HS-27A (cell line): ENCODE results near the gene MAP4.
"Not testable (repeated sequence)": the region's sequence is repeated elsewhere in the genome, so short reads cannot be mapped to it uniquely, and the experiment has no call there.

Source experiments
- DNase-seq: peaks from one replicate; pipeline ENCODE4 v3.0.0-alpha.2; 2012; ENCODE audit warnings: low read depth, missing footprints

Gene MAP4, protein sequence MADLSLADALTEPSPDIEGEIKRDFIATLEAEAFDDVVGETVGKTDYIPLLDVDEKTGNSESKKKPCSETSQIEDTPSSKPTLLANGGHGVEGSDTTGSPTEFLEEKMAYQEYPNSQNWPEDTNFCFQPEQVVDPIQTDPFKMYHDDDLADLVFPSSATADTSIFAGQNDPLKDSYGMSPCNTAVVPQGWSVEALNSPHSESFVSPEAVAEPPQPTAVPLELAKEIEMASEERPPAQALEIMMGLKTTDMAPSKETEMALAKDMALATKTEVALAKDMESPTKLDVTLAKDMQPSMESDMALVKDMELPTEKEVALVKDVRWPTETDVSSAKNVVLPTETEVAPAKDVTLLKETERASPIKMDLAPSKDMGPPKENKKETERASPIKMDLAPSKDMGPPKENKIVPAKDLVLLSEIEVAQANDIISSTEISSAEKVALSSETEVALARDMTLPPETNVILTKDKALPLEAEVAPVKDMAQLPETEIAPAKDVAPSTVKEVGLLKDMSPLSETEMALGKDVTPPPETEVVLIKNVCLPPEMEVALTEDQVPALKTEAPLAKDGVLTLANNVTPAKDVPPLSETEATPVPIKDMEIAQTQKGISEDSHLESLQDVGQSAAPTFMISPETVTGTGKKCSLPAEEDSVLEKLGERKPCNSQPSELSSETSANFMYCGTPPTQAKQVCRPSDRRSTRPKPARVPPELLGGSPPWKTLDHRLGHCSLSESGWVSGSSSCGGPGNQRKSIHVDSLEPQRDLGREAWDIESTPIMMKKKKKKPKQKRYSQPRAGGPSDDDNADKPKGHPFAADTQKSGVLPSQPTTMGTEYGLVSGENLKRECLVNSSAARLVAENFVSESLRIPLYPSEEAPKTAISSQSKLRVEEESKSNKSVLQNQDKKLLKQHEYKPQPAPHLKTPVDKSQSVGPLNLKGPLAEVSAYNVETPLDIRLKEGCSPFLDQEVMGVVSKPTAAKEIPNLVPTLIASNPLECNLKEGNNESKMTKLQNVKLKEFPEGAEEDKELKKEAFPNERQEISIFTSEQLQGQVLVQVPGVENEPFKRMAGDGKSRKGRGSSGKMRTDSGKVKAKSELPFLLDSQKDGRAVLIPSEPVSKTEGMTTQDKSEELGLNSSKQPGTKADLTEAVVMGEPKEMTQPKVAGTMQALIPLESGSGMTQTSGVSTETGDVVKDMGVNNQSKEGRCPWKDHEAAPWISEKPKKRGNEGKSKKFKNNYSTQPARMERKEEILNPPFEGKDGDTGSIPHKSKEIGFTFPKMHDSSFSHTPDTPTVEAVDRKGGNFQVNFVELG (N-terminal part only)

GRCh38 chr3:48016301-48016973 lies at the start of gene MAP4:
TSS of gene MAP4 (minus strand) at chr3:48016416. CDS start at chr3:47998860, 17,556 bp downstream.
- no peak for DNase-seq

- DNase-seq, result no peak
Measured at GRCh38 chr3:48065035-48065434, 48.8 kb upstream of the MAP4 start.

DNA sequence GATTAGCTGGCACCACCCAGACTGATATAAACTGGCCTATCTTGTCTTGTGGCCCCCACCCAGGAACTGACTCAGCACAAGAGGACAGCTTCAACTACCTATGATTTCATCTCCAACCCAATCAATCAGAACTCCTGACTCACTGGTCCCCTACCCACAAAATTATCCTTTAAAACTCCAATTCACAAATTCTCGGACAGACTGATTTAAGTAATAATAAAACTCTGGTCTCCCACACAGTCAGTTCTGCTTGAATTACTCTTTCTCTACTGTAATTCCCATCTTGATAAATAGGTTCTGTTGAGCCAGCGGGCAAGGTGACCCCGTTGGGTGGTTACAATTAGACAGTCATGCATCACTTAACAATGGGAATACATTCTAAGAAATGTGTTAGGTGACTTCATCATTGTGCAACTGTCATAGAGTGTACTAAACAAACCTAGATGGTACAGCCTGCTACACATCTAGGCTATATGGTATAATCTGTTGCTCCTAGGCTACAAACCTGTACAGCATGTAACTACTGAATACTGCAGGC lies 48.1 kb upstream of the MAP4 start:
- DNase-seq, result no peak

DNA sequence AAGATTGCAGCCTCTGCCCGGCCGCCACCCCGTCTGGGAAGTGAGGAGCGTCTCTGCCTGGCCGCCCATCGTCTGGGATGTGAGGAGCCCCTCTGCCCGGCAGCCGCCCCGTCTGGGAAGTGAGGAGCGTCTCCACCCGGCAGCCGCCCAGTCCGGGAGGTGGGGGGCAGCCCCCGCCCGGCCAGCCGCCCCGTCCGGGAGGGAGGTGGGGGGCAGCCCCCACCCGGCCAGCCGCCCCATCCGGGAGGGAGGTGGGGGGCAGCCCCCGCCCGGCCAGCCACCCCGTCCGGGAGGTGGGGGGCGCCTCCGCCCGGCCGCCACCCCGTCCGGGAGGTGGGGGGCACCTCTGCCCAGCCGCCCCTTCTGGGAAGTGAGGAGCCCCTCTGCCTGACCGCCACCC lies 45.4 kb upstream of the MAP4 start:
- DNase-seq, result not testable (repeated sequence)

DNA sequence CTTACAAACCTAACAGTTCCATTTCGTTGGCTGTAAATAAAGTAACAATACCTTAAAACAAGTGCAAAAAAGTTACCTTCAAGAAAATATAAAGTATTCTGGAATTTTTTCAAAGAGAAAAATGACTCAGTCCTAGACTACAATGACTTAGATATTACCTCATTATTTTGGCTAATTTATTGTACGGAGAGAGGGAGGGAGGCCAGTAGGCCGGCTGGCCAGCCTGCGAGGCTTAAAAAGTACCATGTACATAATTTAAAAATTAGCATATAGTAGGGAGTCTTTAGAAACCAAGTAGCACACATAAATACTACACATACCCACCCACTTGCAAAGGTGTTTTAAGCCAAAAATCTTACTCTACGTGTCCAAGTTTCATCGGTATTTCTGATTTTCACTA lies 41.9 kb upstream of the MAP4 start:
- no peak for DNase-seq

DNA sequence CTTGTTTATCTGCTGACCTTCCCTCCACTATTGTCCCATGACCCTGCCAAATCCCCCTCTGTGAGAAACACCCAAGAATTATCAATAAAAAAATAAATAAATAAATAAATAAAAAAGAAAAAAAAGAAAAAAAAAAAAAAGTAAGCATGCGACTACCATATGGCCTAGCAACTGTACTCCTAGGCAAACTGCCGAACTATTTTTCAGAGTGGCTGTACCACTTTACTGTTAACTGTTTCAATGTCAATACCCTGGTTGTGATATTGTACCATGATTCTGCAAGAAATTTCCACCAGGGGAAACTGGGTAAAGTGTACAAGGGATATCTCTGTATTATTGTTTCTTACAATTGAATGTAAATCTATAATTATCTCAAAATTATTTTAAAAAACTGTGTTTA lies 41.3 kb upstream of the MAP4 start:
- no peak for DNase-seq

DNA sequence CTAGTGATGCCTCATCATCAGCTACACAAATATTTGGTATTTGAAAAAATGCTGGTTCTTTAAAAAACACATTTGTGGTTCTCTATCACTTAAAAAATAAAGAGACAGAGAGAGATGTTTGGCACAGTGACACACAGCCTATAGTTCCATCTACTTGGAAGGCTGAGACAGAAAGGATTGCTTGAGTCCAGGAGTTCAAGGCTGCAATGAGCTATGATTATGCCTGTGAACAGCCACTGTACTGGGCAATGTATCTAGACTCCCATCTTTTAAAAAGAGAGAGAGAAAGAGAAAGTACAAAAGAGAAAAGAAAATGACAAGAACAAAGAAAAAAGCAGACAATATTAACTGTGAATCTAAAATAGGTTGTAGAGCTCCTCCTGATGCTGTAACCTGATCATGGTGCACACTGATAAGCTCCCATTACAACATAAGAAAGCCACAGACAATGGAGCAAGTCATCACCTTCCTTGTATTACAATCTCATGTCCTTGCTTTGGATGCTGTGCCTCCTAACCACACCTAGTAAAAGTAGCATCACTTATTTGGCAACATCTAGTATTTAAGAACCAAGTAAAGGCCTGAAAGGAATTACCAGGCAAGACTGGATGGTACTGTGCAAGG lies 31.7 kb upstream of the MAP4 start:
- no peak for DNase-seq

DNA sequence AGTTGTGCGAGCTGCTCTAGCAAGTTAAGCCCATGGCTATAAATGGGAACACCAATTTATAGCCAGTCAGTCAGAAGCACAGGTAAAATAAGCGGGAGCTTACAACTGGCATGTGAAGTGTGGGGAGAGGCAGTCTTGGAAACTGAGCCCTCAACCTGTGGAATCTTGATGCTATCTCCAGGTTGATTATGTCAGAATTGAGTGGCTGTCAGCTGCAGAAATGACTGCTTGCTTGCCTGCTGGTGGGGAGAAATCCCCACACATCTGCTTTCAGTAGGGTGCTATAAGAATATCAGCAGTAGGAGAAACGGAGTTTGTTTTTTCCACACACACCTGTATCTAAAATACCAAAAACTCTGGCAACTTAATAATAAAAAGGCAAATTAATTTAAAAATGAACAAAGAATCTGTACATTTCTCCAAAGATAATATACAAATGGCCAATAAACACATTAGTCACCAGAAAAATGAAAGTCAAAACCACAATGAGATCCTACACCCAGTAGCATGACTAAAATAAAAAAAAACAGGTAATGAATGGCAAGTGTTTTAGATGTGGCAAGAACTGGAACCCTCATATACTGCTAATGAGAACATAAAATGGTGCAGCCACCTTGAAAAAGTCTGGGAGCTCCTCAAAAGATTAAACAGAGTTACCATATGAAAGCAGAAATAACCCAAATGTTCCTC lies 26.0 kb upstream of the MAP4 start:
- no peak for DNase-seq

- peak; percentile 76 for DNase-seq
Measured at GRCh38 chr3:48039487-48040190, 23.4 kb upstream of the MAP4 start.

DNA sequence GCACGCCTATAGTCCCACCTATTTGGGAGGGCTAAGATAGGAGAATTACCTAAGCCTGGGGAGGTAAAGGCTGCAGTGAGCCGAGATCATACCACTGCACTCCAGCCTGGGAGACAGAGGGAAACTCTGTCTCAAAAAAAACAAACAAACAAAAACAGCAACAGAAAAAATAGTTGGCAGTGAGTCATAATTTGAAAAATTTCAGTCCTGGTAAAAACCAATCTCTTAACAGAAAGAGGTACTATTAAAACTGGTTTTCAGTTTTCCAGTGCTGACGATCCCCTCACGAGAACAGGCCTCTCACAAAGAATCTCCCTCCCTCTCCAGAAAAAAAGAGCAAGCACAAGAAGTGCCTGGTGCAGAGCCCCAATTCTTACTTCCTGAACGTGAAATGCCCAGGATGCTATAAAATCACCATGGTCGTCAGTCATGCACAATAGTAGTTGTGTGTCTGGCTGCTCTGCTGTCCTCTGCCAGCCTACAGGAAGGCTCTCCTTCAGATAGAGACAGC lies 22.8 kb upstream of the MAP4 start:
- no peak for DNase-seq

- no peak for DNase-seq
Measured at GRCh38 chr3:48034000-48034516, 17.8 kb upstream of the MAP4 start.

DNA sequence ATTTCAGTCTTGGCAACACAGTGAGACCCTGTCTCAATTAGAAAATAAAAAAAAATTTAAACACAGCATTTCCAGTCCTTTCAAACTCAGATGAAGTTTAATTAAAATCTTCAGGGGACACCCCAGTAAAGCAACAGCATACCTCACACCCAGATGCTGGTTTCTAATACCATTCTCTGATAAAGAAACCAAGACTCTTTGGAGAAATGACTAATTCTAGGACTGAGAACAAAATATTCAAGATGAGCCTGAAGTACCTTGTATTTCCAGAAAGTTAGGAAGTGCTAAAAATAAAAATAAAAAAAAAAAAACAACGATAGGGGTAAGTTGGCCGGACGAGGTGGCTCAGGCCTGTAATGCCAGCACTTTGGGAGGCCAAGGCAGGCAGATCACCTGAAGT lies 14.0 kb upstream of the MAP4 start:
- no peak for DNase-seq

DNA sequence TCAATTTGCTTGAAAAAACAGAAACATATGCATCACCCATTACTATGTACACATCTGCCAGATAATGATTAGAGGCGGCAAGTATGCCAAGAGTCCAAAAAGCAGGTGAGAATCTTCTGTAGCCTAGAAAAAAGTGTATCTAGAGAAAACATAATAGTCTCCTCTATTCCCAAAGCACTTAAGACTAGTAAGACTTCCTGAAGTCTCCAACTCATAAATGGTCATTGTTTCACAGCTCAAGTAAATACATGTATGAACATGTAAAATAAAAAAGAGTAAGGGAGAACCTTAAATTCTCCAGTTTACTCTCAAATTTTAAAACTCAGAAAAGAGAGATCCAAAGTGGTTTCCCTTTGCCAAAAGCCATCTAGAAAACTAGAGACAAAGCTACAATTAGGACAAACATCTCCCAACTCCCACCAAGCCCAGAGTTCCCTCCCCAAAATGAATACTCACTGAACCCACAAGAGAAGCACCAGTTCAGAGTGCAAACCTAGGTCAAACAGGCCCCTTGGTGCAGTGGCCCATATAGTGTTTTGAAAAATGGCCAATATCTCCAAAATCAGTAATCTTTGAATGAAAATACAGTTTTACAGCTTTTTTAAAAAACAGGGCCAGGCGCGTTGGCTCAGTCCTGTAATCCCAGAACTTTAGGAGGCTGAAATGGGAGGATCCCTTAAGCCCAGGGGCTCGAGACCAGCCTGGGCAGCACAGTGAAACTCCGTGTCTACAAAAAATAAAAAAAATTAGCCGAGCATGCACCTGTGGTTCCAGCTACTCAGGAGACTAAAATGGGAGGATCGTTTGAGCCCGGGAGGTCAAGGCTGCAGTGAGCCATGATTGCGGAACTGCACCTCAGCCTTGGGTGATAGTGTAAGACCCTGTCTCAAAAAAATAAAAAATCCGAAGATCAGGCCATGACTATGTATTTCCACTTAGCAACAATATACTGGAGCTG lies 11.0 kb upstream of the MAP4 start:
- DNase-seq, result no peak

DNA sequence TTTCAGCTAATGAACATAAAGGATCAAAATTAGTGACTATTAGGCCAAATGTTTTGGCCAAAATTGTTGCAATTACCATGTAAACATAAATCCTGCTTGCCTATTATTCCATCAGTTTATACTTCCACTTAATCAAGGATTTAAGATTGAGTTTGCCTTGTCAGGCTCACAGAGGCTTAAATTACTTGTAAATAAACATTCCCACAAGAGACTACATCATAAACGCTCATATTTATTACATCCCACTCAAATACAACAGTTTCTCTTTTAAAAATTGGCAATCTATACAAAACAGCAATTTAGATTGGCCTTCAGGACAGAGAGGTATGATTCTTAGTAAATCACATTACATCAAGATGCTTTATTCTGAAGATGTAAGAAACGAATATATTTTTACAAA lies 9.9 kb upstream of the MAP4 start:
- DNase-seq, result no peak

DNA sequence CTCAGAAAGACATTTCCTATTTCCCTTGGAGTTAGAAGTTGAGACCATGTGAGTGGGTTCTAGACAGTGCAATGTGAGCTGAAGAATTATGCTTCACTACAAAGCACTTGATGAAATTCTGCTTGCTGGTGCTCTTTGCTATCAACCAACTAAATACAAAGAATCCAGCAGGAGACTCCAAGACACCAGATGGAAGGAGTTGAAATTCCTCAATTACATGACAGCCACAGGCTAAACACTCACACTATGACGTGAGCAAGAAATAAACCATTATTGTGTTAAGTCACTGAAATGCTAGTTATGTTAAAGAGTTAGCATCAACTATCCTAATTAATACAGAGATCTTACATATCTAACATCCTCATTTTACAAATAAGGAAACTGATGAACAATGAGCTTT lies 8.2 kb upstream of the MAP4 start:
- DNase-seq, result no peak

- DNase-seq, result no peak
Measured at GRCh38 chr3:48023377-48023776, 7.2 kb upstream of the MAP4 start.

DNA sequence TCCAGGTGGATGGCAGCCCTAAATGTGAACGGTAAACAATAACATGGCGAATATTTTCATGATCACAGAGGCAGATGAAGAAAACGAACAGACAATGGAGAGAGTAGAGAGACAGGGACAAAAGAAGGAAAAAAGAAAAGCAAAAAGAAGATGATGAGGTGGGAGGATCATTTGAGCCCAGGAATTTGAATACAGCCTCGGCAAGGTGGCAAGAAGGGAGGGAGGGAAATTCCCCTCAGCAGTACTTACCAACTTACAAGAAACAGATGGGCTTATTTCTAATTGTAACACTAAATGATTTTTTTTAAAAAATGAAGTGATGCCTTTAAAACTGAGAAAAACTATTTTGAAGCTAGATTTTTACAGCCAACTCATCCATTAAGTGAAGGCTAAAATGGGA lies 6.0 kb upstream of the MAP4 start:
- DNase-seq, result no peak

GRCh38 chr3:48018841-48019240 lies 2.6 kb upstream of the MAP4 start:
- DNase-seq, result no peak
